Islet precursor cell (in vitro differentiated cells): ENCODE measurements around the gene CDC37L1.
"Not testable (repeated sequence)": the region's sequence is repeated elsewhere in the genome, so short reads cannot be mapped to it uniquely, and the experiment has no call there.

Experiments
- DNase-seq: peaks from one replicate; pipeline ENCODE4 v3.0.0-alpha.2; 2018

Gene CDC37L1

GRCh38 chr9:4679268-4680172 lies at the start of gene CDC37L1:
TSS of gene CDC37L1 (plus strand) at chr9:4679569. CDS start at chr9:4679768, 199 bp downstream.
- peak; percentile 99 for DNase-seq

GRCh38 chr9:4630836-4631235 lies 48.5 kb upstream of the CDC37L1 start:
- DNase-seq: no peak

GRCh38 chr9:4638968-4639367 lies 40.4 kb upstream of the CDC37L1 start:
- no peak for DNase-seq

- no peak for DNase-seq
Measured at GRCh38 chr9:4639420-4639819, 39.9 kb upstream of the CDC37L1 start.

GRCh38 chr9:4640027-4640426 lies 39.3 kb upstream of the CDC37L1 start:
- no peak for DNase-seq

- no peak for DNase-seq
Measured at GRCh38 chr9:4642351-4642750, 37.0 kb upstream of the CDC37L1 start.

GRCh38 chr9:4654084-4654483 lies 25.3 kb upstream of the CDC37L1 start:
- DNase-seq: no peak

GRCh38 chr9:4654538-4654937 lies 24.8 kb upstream of the CDC37L1 start:
- no peak for DNase-seq

GRCh38 chr9:4656196-4656595 lies 23.2 kb upstream of the CDC37L1 start:
- not testable (repeated sequence) for DNase-seq

GRCh38 chr9:4656621-4657020 lies 22.7 kb upstream of the CDC37L1 start:
- no peak for DNase-seq

GRCh38 chr9:4657426-4658159 lies 21.8 kb upstream of the CDC37L1 start:
- no peak for DNase-seq

- not testable (repeated sequence) for DNase-seq
Measured at GRCh38 chr9:4660665-4661064, 18.7 kb upstream of the CDC37L1 start.

- no peak for DNase-seq
Measured at GRCh38 chr9:4661165-4661564, 18.2 kb upstream of the CDC37L1 start.

- DNase-seq: no peak
Measured at GRCh38 chr9:4661611-4662010, 17.8 kb upstream of the CDC37L1 start.

GRCh38 chr9:4662108-4662988 lies 17.0 kb upstream of the CDC37L1 start, which contains the start of gene PLPP6:
TSS of gene PLPP6 (plus strand) at chr9:4662294. CDS start at chr9:4662376, 82 bp downstream.
- DNase-seq: peak; percentile 96

- no peak for DNase-seq
Measured at GRCh38 chr9:4662989-4663792, 16.2 kb upstream of the CDC37L1 start.

- no peak for DNase-seq
Measured at GRCh38 chr9:4663956-4664355, 15.4 kb upstream of the CDC37L1 start.

- no peak for DNase-seq
Measured at GRCh38 chr9:4665357-4665756, 14.0 kb upstream of the CDC37L1 start.

- DNase-seq: peak; percentile 73
Measured at GRCh38 chr9:4666042-4666699, 13.2 kb upstream of the CDC37L1 start, which contains the start of gene SPATA6L. TSS of gene SPATA6L (minus strand) at chr9:4666480. CDS start at chr9:4666250, 230 bp downstream.

GRCh38 chr9:4667681-4668080 lies 11.7 kb upstream of the CDC37L1 start:
- no peak for DNase-seq

- no peak for DNase-seq
Measured at GRCh38 chr9:4668604-4669003, 10.8 kb upstream of the CDC37L1 start.
